ENCODE data around the gene C1orf115. TPM values are rescaled to one million over a fixed set of nuclear protein-coding genes. Genes with fewer than 3 reads are reported as not detected.

C1orf115 gene
- polyA plus RNA-seq, 1 donor (not counting 4 experiments of a cell fraction or from before 2014, with no cell fraction given): 0.72 TPM

GRCh38 chr1:220652995-220653394 is 37.2 kb upstream of the C1orf115 start:
- Histone ChIP-seq H3K4me3 (ENCODE audit: control insufficient read depth in 2 of 3, extremely low read depth in 1 of 3, insufficient read depth in 2 of 3, low read depth in 1 of 3, low read length in 3 of 3) (no peak overlapping the region), H3K9me1 (ENCODE audit: control insufficient read depth, extremely low read depth, insufficient read depth, low read length) (no peaks in the 10 kb centered on the region), H3K36me3 (ENCODE audit: control insufficient read depth in 2 of 2, extremely low read depth in 1 of 2, insufficient read depth in 2 of 2, low read length in 2 of 2) (peaks cover 3 to 11% of the 10 kb centered on the region in 2 experiments), H3K27me3 (ENCODE audit: control insufficient read depth, extremely low read depth, insufficient read depth, low read length) (no peaks in the 10 kb centered on the region), H3K9me3 (ENCODE audit: control insufficient read depth, low read depth, low read length) (no peaks in the 10 kb centered on the region), H3K27ac (ENCODE audit: control insufficient read depth, insufficient read depth, low read length) (no peak overlapping the region), H3K4me1 (ENCODE audit: control insufficient read depth, extremely low read depth, insufficient read depth, low read length) (no peaks in the 10 kb centered on the region), H3K9ac (ENCODE audit: control insufficient read depth, extremely low read depth, insufficient read depth, low read length) (no peak overlapping the region), H3K4me2 (ENCODE audit: control insufficient read depth, extremely low read depth, insufficient read depth, low read depth, low read length) (no peak overlapping the region), H2AFZ (ENCODE audit: control insufficient read depth, low read length) (no peak overlapping the region), H4K20me1 (ENCODE audit: control insufficient read depth, extremely low read depth, insufficient read depth, low read length) (no peaks in the 10 kb centered on the region), H3K79me2 (ENCODE audit: control insufficient read depth, insufficient read depth, low read length) (no peaks in the 10 kb centered on the region)
- no peak for FAIRE-seq
- dilution Hi-C loops (cut with MboI; ENCODE audit: extremely low pct_ligation_motif_present, low sequenced_read_pairs): no loop called here
- TF ChIP-seq EZH2 (IDR thresholded peaks at IDR 0.05; ENCODE audit: low read length) (no peak), CTCF (optimal IDR thresholded peaks at IDR 0.05 in 1 of 3, IDR thresholded peaks at IDR 0.05 in 1 of 3, conservative IDR thresholded peaks at IDR 0.05 in 1 of 3; ENCODE audit: extremely low read depth in 1 of 3, insufficient read depth in 2 of 3, low read length in 3 of 3) (no peak)
- no peak for DNase-seq (ENCODE audit: low read depth, low spot score)

- DNase-seq (ENCODE audit: low read depth, low spot score) (no peak), FAIRE-seq (no peak)
- no peaks in the 10 kb centered on the region for H3K4me1 ChIP-seq (ENCODE audit: control insufficient read depth, extremely low read depth, insufficient read depth, low read length)
- dilution Hi-C loops (cut with MboI; ENCODE audit: extremely low pct_ligation_motif_present, low sequenced_read_pairs): no loop called here
- no peak overlapping the region for H3K4me2 ChIP-seq (ENCODE audit: control insufficient read depth, extremely low read depth, insufficient read depth, low read depth, low read length)
- no peak overlapping the region for H3K9ac ChIP-seq (ENCODE audit: control insufficient read depth, extremely low read depth, insufficient read depth, low read length)
- H3K9me3 ChIP-seq (ENCODE audit: control insufficient read depth, low read depth, low read length): no peaks in the 10 kb centered on the region
- H3K4me3 ChIP-seq (ENCODE audit: control insufficient read depth in 2 of 3, extremely low read depth in 1 of 3, insufficient read depth in 2 of 3, low read depth in 1 of 3, low read length in 3 of 3): no peak overlapping the region
- H3K9me1 ChIP-seq (ENCODE audit: control insufficient read depth, extremely low read depth, insufficient read depth, low read length): no peaks in the 10 kb centered on the region
- no peak overlapping the region for H3K27ac ChIP-seq (ENCODE audit: control insufficient read depth, insufficient read depth, low read length)
- H2AFZ ChIP-seq (ENCODE audit: control insufficient read depth, low read length): no peak overlapping the region
- peaks cover 3 to 10% of the 10 kb centered on the region in 2 experiments for H3K36me3 ChIP-seq (ENCODE audit: control insufficient read depth in 2 of 2, extremely low read depth in 1 of 2, insufficient read depth in 2 of 2, low read length in 2 of 2)
- H3K79me2 ChIP-seq (ENCODE audit: control insufficient read depth, insufficient read depth, low read length): no peaks in the 10 kb centered on the region
- H3K27me3 ChIP-seq (ENCODE audit: control insufficient read depth, extremely low read depth, insufficient read depth, low read length): no peaks in the 10 kb centered on the region
- H4K20me1 ChIP-seq (ENCODE audit: control insufficient read depth, extremely low read depth, insufficient read depth, low read length): no peaks in the 10 kb centered on the region
- TF ChIP-seq CTCF (optimal IDR thresholded peaks at IDR 0.05 in 1 of 3, IDR thresholded peaks at IDR 0.05 in 1 of 3, conservative IDR thresholded peaks at IDR 0.05 in 1 of 3; ENCODE audit: extremely low read depth in 1 of 3, insufficient read depth in 2 of 3, low read length in 3 of 3) (no peak), EZH2 (IDR thresholded peaks at IDR 0.05; ENCODE audit: low read length) (no peak)
Measured at GRCh38 chr1:220655509-220655908, 34.7 kb upstream of the C1orf115 start.

All from keratinocyte (primary cell).